Transverse colon (tissue), 4 donors: Measurements from ENCODE around the gene NNMT. TPM values are rescaled to one million over a fixed set of nuclear protein-coding genes. Genes with fewer than 3 reads are reported as not detected.

Experiments
- DNase-seq: peaks from one replicate; pipeline ENCODE4 v3.0.0-alpha.2; 2019
- H3K27ac ChIP-seq, 4 donors: fragments of 200-600 bp; sonication (generic); 2 replicates each; pipeline ENCODE4 v1.5.1; 2016 to 2018; ENCODE audit warnings: inconsistent platforms in 4 of 4
- H3K27me3 ChIP-seq: fragments of 200-600 bp; sonication (generic); 2 replicates; pipeline ENCODE4 v1.5.1; 2017; ENCODE audit warnings: inconsistent platforms
- H3K36me3 ChIP-seq, 4 donors: fragments of 200-600 bp; sonication (generic); 2 replicates each; pipeline ENCODE4 v1.5.1; 2017 to 2019; ENCODE audit warnings: inconsistent platforms in 4 of 4
- H3K4me1 ChIP-seq, 4 donors: fragments of 200-600 bp; sonication (generic); 2 replicates each; pipeline ENCODE4 v1.5.1; 2017 to 2020; ENCODE audit warnings: inconsistent platforms in 4 of 4
- H3K4me3 ChIP-seq, 4 donors: fragments of 200-600 bp; sonication (generic); 1 replicate in 1 of 4; 2 replicates in 3 of 4; pipeline versions ENCODE4 v1.5.1 to v1.6.1; 2017 to 2019; ENCODE audit warnings: inconsistent platforms in 4 of 4
- H3K9me3 ChIP-seq, 2 donors: fragments of 200-600 bp; sonication (generic); 2 replicates each; pipeline ENCODE4 v1.5.1; 2017 to 2019; ENCODE audit warnings: inconsistent platforms in 2 of 2
- CTCF ChIP-seq, 5 experiments: fragments of 200-600 bp in 3 of 5; fragments of 450-650 bp in 2 of 5; sonication (generic) in 3 of 5; IDR thresholded peaks; 1 replicate in 2 of 5; 2 replicates in 3 of 5; pipeline ENCODE4 v1.5.1; 2016 to 2017; ENCODE audit warnings: antibody characterized with exemption in 5 of 5, inconsistent platforms in 3 of 5, mild to moderate bottlenecking in 2 of 5, moderate library complexity in 1 of 5
- EP300 ChIP-seq: sonication (generic); formaldehyde crosslinking; IDR thresholded peaks from one replicate; pipeline ENCODE4 v1.6.1; 2017; ENCODE audit warnings: antibody characterized with exemption, low read depth
- POLR2A ChIP-seq: fragments of 450-650 bp; IDR thresholded peaks from one replicate; pipeline ENCODE4 v1.6.1; 2016; ENCODE audit warnings: antibody characterized with exemption, mild to moderate bottlenecking, moderate library complexity
- POLR2AphosphoS5 ChIP-seq, 3 donors: sonication (generic); formaldehyde crosslinking; IDR thresholded peaks; one replicate each; pipeline ENCODE4 v1.6.1; 2016; ENCODE audit warnings: antibody characterized with exemption in 3 of 3
- WGBS, 2 donors: methylation state at CpG; one replicate each; pipeline ENCODE4 v1.1.5; 2018; ENCODE audit warnings: low coverage in 1 of 2; 5-methylcytosine and 5-hydroxymethylcytosine counted together
- in situ Hi-C, 4 donors: fragments of 200-750 bp; cut with MboI; loops; one replicate each; pipeline versions ENCODE4 v1.15.0 to v1.15.1; 2017; ENCODE audit warnings: low sequenced_read_pairs in 3 of 4, low pct_ligation_motif_present in 1 of 4, low pct_unique_long_range_greater_than_20kb in 1 of 4
- intact Hi-C: fragments of 100-400 bp; cut with DNase I; formaldehyde crosslinking; loops from one replicate; pipeline ENCODE4 v1.15.1; 2023; ENCODE audit warnings: low total_unique reads
- total RNA-seq, 4 donors: library from RNA; depleted of rRNA; stranded (reverse); fragments of >200 nt; gene quantifications; one replicate each; pipeline ENCODE4 v1.1.0, GENCODE V29; 2016

NNMT gene
- total RNA-seq, 4 donors from 2014 or later: 37.8 to 385 (median 179) TPM

DNA sequence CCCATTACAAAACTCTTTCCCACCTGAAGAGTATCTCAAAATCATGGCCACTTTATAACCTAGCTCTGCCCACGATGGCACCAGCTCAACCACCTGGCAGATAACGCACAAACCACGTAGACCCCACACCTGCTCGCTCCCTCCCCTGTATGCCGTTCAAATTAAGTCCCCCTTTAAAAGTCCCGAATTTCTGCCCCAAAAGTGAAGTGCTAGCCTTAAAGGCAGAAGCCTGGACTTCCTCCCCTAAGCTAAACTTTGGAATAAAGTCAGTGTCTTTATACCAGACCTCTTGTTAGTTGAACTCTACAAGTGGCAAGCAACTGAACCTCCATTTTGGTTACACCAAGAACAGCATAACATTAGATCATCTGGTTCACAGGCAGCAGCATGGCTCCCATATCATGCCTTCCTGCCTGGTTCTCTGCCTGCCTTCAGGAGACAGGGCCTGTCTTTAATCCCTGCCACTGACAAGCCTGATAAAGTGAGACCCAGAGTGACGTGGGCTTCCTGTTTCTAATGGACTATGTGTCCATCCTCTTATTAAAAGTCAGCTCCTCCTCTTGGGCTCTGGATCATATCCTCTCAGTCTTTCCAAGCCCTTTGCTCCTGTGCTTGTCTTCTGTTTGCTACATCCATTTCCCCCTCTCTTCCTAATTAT, 32.6 kb upstream of the NNMT start:
- no peak overlapping the region for H3K27ac ChIP-seq
- H3K4me3 ChIP-seq: no peak overlapping the region
- no peaks in the 10 kb centered on the region for H3K36me3 ChIP-seq
- H3K4me1 ChIP-seq: peaks cover 0 to 26% (median 13%) of the 10 kb centered on the region in 4 donors
- no peaks in the 10 kb centered on the region for H3K9me3 ChIP-seq
- TF ChIP-seq EP300 (no peak), POLR2A (no peak), CTCF (IDR thresholded peaks at IDR 0.05) (no peak), POLR2AphosphoS5 (IDR thresholded peaks at IDR 0.05) (no peak)
- H3K27me3 ChIP-seq: peaks cover 9% of the 10 kb centered on the region
- intact Hi-C loops: loop anchor here (2.0 to 5.0 kb wide), 2 partner anchors 226 to 271 kb away; no protein-coding TSS in a partner anchor
- WGBS, 2 donors: 30 to 70% methylated on average over 2 to 7 of the region's 7 CpGs
- DNase-seq: no peak
- in situ Hi-C loops: loop anchor here in 3 of 4 donors (5.0 to 25.0 kb wide), 6 partner anchors 226 to 376 kb away; partner anchors contain the start of gene USP28 (in 1 of the 3)

GRCh38 chr11:114264381-114264780, 31.8 kb upstream of the NNMT start:
- intact Hi-C loops: loop anchor here (5.0 kb wide), 1 partner anchor 227 kb away; no protein-coding TSS in a partner anchor
- no peak overlapping the region for H3K4me3 ChIP-seq
- in situ Hi-C loops: loop anchor here in 3 of 4 donors (5.0 to 25.0 kb wide), 6 partner anchors 227 to 377 kb away; partner anchors contain the start of gene USP28 (in 1 of the 3)
- no peaks in the 10 kb centered on the region for H3K9me3 ChIP-seq
- DNase-seq: no peak
- peaks cover 12% of the 10 kb centered on the region for H3K27me3 ChIP-seq
- H3K27ac ChIP-seq: no peak overlapping the region
- H3K4me1 ChIP-seq: peaks cover 0 to 18% (median 12%) of the 10 kb centered on the region in 4 donors
- 84% methylated on average over 2 of the region's 2 CpGs; no CpG with 5 or more reads in 1 of the 2 donors for WGBS, 2 donors
- TF ChIP-seq POLR2A (no peak), POLR2AphosphoS5 (IDR thresholded peaks at IDR 0.05) (no peak), EP300 (no peak)
- no peaks in the 10 kb centered on the region for H3K36me3 ChIP-seq

DNA sequence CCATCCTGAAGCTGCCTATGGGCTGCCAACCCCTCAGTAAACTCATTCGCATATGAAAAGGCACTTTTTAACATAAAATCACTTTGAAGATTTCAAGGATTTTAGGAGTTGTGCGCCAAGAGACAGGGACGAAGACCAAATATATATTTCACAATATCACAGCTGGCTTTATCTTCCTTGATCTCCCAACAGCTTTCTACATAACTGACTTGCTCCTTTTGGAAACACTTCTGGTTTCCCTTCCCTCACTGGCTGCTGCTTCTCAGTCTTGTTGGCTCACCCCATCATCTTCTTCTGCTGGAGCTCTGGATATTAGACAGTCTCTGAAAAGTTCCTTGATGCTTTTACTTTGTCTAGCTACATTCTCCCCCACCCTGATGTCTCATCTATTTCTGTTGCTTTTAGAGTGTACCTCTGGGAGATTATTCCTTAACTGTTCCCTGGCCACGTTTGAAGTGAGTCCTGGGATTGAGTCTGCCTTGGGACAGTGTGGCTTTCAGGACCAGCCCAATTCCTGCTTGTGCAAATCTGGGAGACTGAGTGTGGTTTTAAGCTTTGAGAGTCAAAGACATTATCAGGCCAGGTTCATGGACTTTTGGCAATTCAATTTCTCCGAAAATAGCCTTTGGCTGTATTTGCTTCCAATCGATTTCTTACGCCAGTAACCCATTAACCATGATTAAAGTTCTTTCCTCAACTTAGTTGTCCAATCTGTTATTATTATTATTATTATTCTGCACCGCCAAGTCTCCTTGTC, 30.9 kb upstream of the NNMT start:
- in situ Hi-C loops: loop anchor here in 2 of 4 donors (10.0 to 25.0 kb wide), 4 partner anchors 228 to 378 kb away; partner anchors contain the start of gene USP28 (in 1 of the 2)
- intact Hi-C loops: loop anchor here (5.0 kb wide), 1 partner anchor 373 kb away; no protein-coding TSS in a partner anchor
- no peak for DNase-seq
- H3K4me1 ChIP-seq: peaks cover 0 to 11% (median 5%) of the 10 kb centered on the region in 4 donors
- WGBS, 2 donors: 78 to 79% methylated on average over 6 to 8 of the region's 8 CpGs
- TF ChIP-seq CTCF (IDR thresholded peaks at IDR 0.05): no peak
- TF ChIP-seq POLR2A: no peak
- no peak for TF ChIP-seq POLR2AphosphoS5 (IDR thresholded peaks at IDR 0.05)
- no peak for TF ChIP-seq EP300
- no peaks in the 10 kb centered on the region for H3K36me3 ChIP-seq
- peaks cover 17% of the 10 kb centered on the region for H3K27me3 ChIP-seq
- no peak overlapping the region for H3K27ac ChIP-seq
- no peak overlapping the region for H3K4me3 ChIP-seq
- H3K9me3 ChIP-seq: no peaks in the 10 kb centered on the region

- H3K9me3 ChIP-seq: no peaks in the 10 kb centered on the region
- in situ Hi-C loops (loop anchor here in 2 of 4 donors (10.0 to 25.0 kb wide), 4 partner anchors 232 to 382 kb away; partner anchors contain the start of gene USP28 (in 1 of the 2)), intact Hi-C loops (loop anchor here (5.0 kb wide), 1 partner anchor 377 kb away; no protein-coding TSS in a partner anchor)
- 71 to 81% methylated on average over 2 of the region's 2 CpGs for WGBS, 2 donors
- no peak overlapping the region for H3K27ac ChIP-seq
- H3K4me1 ChIP-seq: no peaks in the 10 kb centered on the region
- H3K27me3 ChIP-seq: peaks cover 16% of the 10 kb centered on the region
- DNase-seq: no peak
- H3K4me3 ChIP-seq: no peak overlapping the region
- TF ChIP-seq POLR2AphosphoS5 (IDR thresholded peaks at IDR 0.05) (no peak), POLR2A (no peak), EP300 (no peak), CTCF (IDR thresholded peaks at IDR 0.05) (no peak)
- no peaks in the 10 kb centered on the region for H3K36me3 ChIP-seq
Measured at GRCh38 chr11:114269498-114269897, 26.7 kb upstream of the NNMT start.
